HepG2 (cell line): Measurements from ENCODE around the gene LIM2. TPM values are rescaled to one million over a fixed set of nuclear protein-coding genes. Genes with fewer than 3 reads are reported as not detected.

Source experiments
- ATAC-seq: fragments of 200-7000 bp; cut with Tn5 transposase; 3 replicates; pipeline ENCODE4 v1.9.1; 2020; ENCODE audit warnings: mild to moderate bottlenecking, moderate library complexity
- BruUV-seq: library from RNA; stranded (reverse); fragments of 400-500 nt; replicated peaks from 2 replicates; lab custom pipeline; 2021; lab: Mats Ljungman, UMichigan
- CTCF ChIA-PET: fragments of 300-600 bp; formaldehyde crosslinking; extraction: SDS; loops from one replicate; lab custom pipeline; 2021; ENCODE audit warnings: low total read pairs, inconsistent platforms, low intra/inter-chr PET ratio; lab: Yijun Ruan, JAX
- POLR2A ChIA-PET: fragments of 350-600 bp; sonication (Branson Sonifier 250); formaldehyde crosslinking; loops from one replicate; lab custom pipeline; 2020; ENCODE audit warnings: antibody characterized with exemption, inconsistent platforms; lab: Yijun Ruan, JAX
- DNase-seq: peaks from one replicate; pipeline ENCODE4 v3.0.0-alpha.2; 2015; ENCODE audit warnings: low spot score
- FAIRE-seq: peaks from 3 replicates; lab custom pipeline; 2011; peaks lifted over from hg19 to GRCh38; lab: Jason Lieb, UNC
- H2AFZ ChIP-seq: one replicate; pipeline ENCODE4 v1.6.1; 2011; ENCODE audit warnings: low read length, inconsistent platforms
- H3K27ac ChIP-seq: fragments of 300-600 bp; 3 replicates; pipeline ENCODE4 v1.8.0; 2011; ENCODE audit warnings: mixed run types, mild to moderate bottlenecking, mixed read lengths, low read length, inconsistent platforms; ENCODE audit not compliant: insufficient read depth; ENCODE audit errors: extremely low read length
- H3K27me3 ChIP-seq, 2 experiments: fragments of 200-600 bp in 1 of 2; 2 replicates in 1 of 2; 3 replicates in 1 of 2; pipeline versions ENCODE4 v1.6.0 to v1.8.0; 2011; ENCODE audit warnings: low read length in 2 of 2, mild to moderate bottlenecking in 2 of 2, moderate library complexity in 2 of 2, inconsistent platforms in 1 of 2; ENCODE audit not compliant: insufficient read depth in 2 of 2, control insufficient read depth in 1 of 2
- H3K36me3 ChIP-seq, 2 experiments: fragments of 200-600 bp in 1 of 2; replicated peaks in 1 of 2; 2 replicates in 1 of 2; 3 replicates in 1 of 2; pipeline versions ENCODE4 v1.5.1 to v1.8.0; 2011; ENCODE audit warnings: low read length in 2 of 2, inconsistent platforms in 1 of 2; ENCODE audit not compliant: insufficient read depth in 2 of 2, control insufficient read depth in 1 of 2
- H3K4me1 ChIP-seq: 2 replicates; pipeline ENCODE4 v1.5.1; 2012; ENCODE audit warnings: low read length, inconsistent platforms; ENCODE audit not compliant: insufficient read depth
- H3K4me2 ChIP-seq: 2 replicates; pipeline ENCODE4 v1.6.0; 2011; ENCODE audit warnings: low read depth, low read length, inconsistent platforms
- H3K4me3 ChIP-seq, 3 experiments: fragments of 200-600 bp in 1 of 3; sonication (generic), shearing (Covaris generic) in 1 of 3; replicated peaks in 1 of 3; 2 replicates each; pipeline ENCODE4 v1.5.1; 2011 to 2016; ENCODE audit warnings: low read length in 3 of 3, inconsistent platforms in 2 of 3, low read depth in 2 of 3, mild to moderate bottlenecking in 2 of 3, control low read depth in 1 of 3, mixed read lengths in 1 of 3; ENCODE audit not compliant: insufficient read depth in 1 of 3
- H3K79me2 ChIP-seq: one replicate; pipeline ENCODE4 v1.6.1; 2011; ENCODE audit warnings: low read length, inconsistent platforms; ENCODE audit not compliant: insufficient read depth
- H3K9ac ChIP-seq: 2 replicates; pipeline ENCODE4 v1.6.0; 2011; ENCODE audit warnings: mild to moderate bottlenecking, low read depth, low read length, inconsistent platforms; ENCODE audit not compliant: insufficient read depth
- H3K9me3 ChIP-seq: 2 replicates; pipeline ENCODE4 v1.5.1; 2012; ENCODE audit warnings: mild to moderate bottlenecking, low read length
- H4K20me1 ChIP-seq: 2 replicates; pipeline ENCODE4 v1.6.0; 2011; ENCODE audit warnings: inconsistent platforms, mild to moderate bottlenecking, low read length, moderate library complexity; ENCODE audit not compliant: insufficient read depth
- AGO1 ChIP-seq: fragments of 200-400 bp; formaldehyde crosslinking; IDR thresholded peaks from 2 replicates; pipeline ENCODE4 v1.6.1; 2017; ENCODE audit warnings: mild to moderate bottlenecking, low read depth, low read length, moderate library complexity; ENCODE audit not compliant: poor library complexity, severe bottlenecking
- CEBPB ChIP-seq: IDR thresholded peaks from 2 replicates; pipeline ENCODE4 v1.6.1; 2011; ENCODE audit warnings: low read depth, low read length, improper control_type of control experiment, borderline replicate concordance
- CSRNP1 ChIP-seq: sonication (generic); formaldehyde crosslinking; IDR thresholded peaks from 2 replicates; pipeline ENCODE4 v1.8.1; 2023; ENCODE audit warnings: mild to moderate bottlenecking, missing genetic modification reagents
- HNRNPL ChIP-seq: fragments of 200-400 bp; formaldehyde crosslinking; IDR thresholded peaks from 2 replicates; pipeline ENCODE4 v1.6.1; 2017; ENCODE audit warnings: mild to moderate bottlenecking, low read depth, low read length
- RAD21 ChIP-seq: fragments of 450-650 bp; formaldehyde crosslinking; IDR thresholded peaks from 2 replicates; pipeline ENCODE4 v1.5.0; 2020; ENCODE audit warnings: mild to moderate bottlenecking
- RBFOX2 ChIP-seq: fragments of 200-400 bp; formaldehyde crosslinking; IDR thresholded peaks from 2 replicates; pipeline ENCODE4 v1.6.1; 2017; ENCODE audit warnings: low read depth, mild to moderate bottlenecking, low read length
- RBM22 ChIP-seq: fragments of 200-400 bp; formaldehyde crosslinking; optimal IDR thresholded peaks from 2 replicates; pipeline ENCODE3; 2017; ENCODE audit warnings: mild to moderate bottlenecking, low read length, moderate library complexity
- RXRA ChIP-seq: sonication (generic); formaldehyde crosslinking; IDR thresholded peaks from 2 replicates; pipeline ENCODE4 v1.5.1; 2020; ENCODE audit warnings: missing genetic modification reagents
- STAG1 ChIP-seq: sonication (generic); formaldehyde crosslinking; IDR thresholded peaks from 2 replicates; pipeline ENCODE4 v1.4.0; 2020; ENCODE audit warnings: missing genetic modification reagents
- ZFP91 ChIP-seq: sonication (generic); formaldehyde crosslinking; IDR thresholded peaks from 2 replicates; pipeline ENCODE4 v1.9.0; 2022; ENCODE audit warnings: missing genetic modification reagents, mild to moderate bottlenecking, borderline replicate concordance
- ZNF263 ChIP-seq: sonication (generic); formaldehyde crosslinking; IDR thresholded peaks from 2 replicates; pipeline ENCODE4 v1.4.0; 2020; ENCODE audit warnings: missing genetic modification reagents
- WGBS: methylation state at CpG from one replicate; pipeline ENCODE4 v1.1.6; 2017; ENCODE audit warnings: low lambda C conversion rate; 5-methylcytosine and 5-hydroxymethylcytosine counted together
- in situ Hi-C: cut with HindIII; loops from 2 replicates; pipeline ENCODE4 v1.10.0; 2017; ENCODE audit warnings: low pct_unique_long_range_greater_than_20kb; ENCODE audit not compliant: extremely low pct_ligation_motif_present
- intact Hi-C: fragments of 100-400 bp; cut with micrococcal nuclease; formaldehyde crosslinking; loops from one replicate; pipeline ENCODE4 v1.10.0; 2022; ENCODE audit not compliant: unreplicated experiment
- polyA plus RNA-seq, 8 experiments: library from polyadenylated mRNA; depleted of rRNA in 3 of 8; stranded (reverse) in 7 of 8; unstranded in 1 of 8; fragments of >200 nt; fragmentation: Illumina TruSeq in 4 of 8; extraction: Trizol in 4 of 8; gene quantifications; 2 replicates each; pipeline versions ENCODE4 v1.2.1 to v1.2.3, GENCODE V29; 2011 to 2016; ENCODE audit warnings: low read depth in 4 of 8, missing spikeins in 1 of 8, mixed read lengths in 1 of 8; ENCODE audit not compliant: insufficient read depth in 1 of 8
- total RNA-seq, 5 experiments: library from RNA; depleted of rRNA; stranded (reverse); fragments of >200 nt; fragmentation: Illumina TruSeq; extraction: Trizol; gene quantifications; 2 replicates each; pipeline ENCODE4 v1.2.3, GENCODE V29; 2016; ENCODE audit warnings: low read depth in 1 of 5
- TF ChIP-seq, protein P1 (sequence below): sonication (generic); formaldehyde crosslinking; IDR thresholded peaks from 2 replicates; pipeline ENCODE4 v1.4.0; 2020; ENCODE audit warnings: missing genetic modification reagents
- TF ChIP-seq, protein P2 (sequence below): sonication (generic); formaldehyde crosslinking; IDR thresholded peaks from 2 replicates; pipeline ENCODE4 v1.5.1; 2020; ENCODE audit warnings: mild to moderate bottlenecking, missing genetic modification reagents, moderate library complexity
- TF ChIP-seq, protein P3 (sequence below): sonication (generic); formaldehyde crosslinking; IDR thresholded peaks from 2 replicates; pipeline ENCODE4 v1.5.0; 2020; ENCODE audit warnings: missing genetic modification reagents

LIM2 gene
- total and polyA plus RNA-seq, 2 of the 13 experiments (the other 11 are each of a cell fraction or from before 2014, with no cell fraction given), result 1.3 TPM; not detected in 1

DNA sequence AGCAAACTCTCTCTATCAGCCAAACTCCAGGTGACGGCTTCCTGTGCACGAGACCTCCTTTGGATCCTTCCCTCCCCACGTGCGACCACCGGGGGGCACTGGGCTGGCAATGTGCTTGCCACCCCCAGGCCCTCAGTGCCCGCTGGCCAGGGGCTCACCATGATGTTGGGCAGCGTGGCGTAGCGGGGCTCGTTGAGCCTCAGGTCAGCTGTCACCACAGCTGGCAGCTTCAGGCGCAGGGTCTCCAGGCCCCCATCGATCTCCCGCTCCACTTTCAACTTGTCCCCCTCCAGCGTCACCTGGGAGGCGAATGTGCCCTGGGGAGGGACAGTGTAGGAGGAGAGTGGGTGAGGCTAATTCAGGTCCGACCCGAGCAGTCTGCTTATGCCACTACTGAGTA, 41.0 kb downstream of the LIM2 start:
- peaks cover 38% of the 10 kb centered on the region for H3K79me2 ChIP-seq
- H3K4me3 ChIP-seq, result no peak overlapping the region
- ATAC-seq, result no peak
- CTCF ChIA-PET, result no interaction called here
- H3K4me1 ChIP-seq, result peaks cover 100% of the 10 kb centered on the region
- peak overlapping the region; percentile 42; the same call in 1 of the 2 replicates for H3K9ac ChIP-seq
- intact Hi-C loops (no loop called here), in situ Hi-C loops (no loop called here)
- H3K27me3 ChIP-seq, result no peaks in the 10 kb centered on the region; a peak in 1 of 5 replicates
- POLR2A ChIA-PET, result interaction anchor here (0.6 to 7.2 kb wide), 2 partner anchors 16 to 215 kb away, joined by 3 to 259 read pairs; partner anchors contain the start of gene ETFB
- no TSS peak for BruUV-seq
- no peaks in the 10 kb centered on the region for H3K9me3 ChIP-seq
- FAIRE-seq, result no peak
- no peak for DNase-seq
- H2AFZ ChIP-seq, result no peak overlapping the region
- H3K4me2 ChIP-seq, result no peak overlapping the region
- WGBS, result 95% methylated on average over 15 of the region's 17 CpGs
- peaks cover 20 to 60% of the 10 kb centered on the region in 2 experiments for H3K36me3 ChIP-seq
- H3K27ac ChIP-seq, result peak overlapping the region; percentile 79
- H4K20me1 ChIP-seq, result peaks cover 37% of the 10 kb centered on the region
- TF ChIP-seq RAD21 (CRISPR knock-in tag), result peak; percentile 31; the same call in 1 of the 2 replicates
- TF ChIP-seq ZNF263, result no peak
- peak; percentile 91 for TF ChIP-seq RBFOX2
- TF ChIP-seq, protein P1, sequence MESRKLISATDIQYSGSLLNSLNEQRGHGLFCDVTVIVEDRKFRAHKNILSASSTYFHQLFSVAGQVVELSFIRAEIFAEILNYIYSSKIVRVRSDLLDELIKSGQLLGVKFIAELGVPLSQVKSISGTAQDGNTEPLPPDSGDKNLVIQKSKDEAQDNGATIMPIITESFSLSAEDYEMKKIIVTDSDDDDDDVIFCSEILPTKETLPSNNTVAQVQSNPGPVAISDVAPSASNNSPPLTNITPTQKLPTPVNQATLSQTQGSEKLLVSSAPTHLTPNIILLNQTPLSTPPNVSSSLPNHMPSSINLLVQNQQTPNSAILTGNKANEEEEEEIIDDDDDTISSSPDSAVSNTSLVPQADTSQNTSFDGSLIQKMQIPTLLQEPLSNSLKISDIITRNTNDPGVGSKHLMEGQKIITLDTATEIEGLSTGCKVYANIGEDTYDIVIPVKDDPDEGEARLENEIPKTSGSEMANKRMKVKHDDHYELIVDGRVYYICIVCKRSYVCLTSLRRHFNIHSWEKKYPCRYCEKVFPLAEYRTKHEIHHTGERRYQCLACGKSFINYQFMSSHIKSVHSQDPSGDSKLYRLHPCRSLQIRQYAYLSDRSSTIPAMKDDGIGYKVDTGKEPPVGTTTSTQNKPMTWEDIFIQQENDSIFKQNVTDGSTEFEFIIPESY (CRISPR knock-in tag), result 0 out of 2 replicates have a peak, but pooled peaks have one; percentile 26
- TF ChIP-seq CSRNP1 (CRISPR knock-in tag), result no peak
- TF ChIP-seq HNRNPL, result peak; percentile 98
- TF ChIP-seq AGO1, result peak; percentile 59
- peak; percentile 35; the same call in 1 of the 2 replicates for TF ChIP-seq STAG1 (CRISPR knock-in tag)
- TF ChIP-seq, protein P2, sequence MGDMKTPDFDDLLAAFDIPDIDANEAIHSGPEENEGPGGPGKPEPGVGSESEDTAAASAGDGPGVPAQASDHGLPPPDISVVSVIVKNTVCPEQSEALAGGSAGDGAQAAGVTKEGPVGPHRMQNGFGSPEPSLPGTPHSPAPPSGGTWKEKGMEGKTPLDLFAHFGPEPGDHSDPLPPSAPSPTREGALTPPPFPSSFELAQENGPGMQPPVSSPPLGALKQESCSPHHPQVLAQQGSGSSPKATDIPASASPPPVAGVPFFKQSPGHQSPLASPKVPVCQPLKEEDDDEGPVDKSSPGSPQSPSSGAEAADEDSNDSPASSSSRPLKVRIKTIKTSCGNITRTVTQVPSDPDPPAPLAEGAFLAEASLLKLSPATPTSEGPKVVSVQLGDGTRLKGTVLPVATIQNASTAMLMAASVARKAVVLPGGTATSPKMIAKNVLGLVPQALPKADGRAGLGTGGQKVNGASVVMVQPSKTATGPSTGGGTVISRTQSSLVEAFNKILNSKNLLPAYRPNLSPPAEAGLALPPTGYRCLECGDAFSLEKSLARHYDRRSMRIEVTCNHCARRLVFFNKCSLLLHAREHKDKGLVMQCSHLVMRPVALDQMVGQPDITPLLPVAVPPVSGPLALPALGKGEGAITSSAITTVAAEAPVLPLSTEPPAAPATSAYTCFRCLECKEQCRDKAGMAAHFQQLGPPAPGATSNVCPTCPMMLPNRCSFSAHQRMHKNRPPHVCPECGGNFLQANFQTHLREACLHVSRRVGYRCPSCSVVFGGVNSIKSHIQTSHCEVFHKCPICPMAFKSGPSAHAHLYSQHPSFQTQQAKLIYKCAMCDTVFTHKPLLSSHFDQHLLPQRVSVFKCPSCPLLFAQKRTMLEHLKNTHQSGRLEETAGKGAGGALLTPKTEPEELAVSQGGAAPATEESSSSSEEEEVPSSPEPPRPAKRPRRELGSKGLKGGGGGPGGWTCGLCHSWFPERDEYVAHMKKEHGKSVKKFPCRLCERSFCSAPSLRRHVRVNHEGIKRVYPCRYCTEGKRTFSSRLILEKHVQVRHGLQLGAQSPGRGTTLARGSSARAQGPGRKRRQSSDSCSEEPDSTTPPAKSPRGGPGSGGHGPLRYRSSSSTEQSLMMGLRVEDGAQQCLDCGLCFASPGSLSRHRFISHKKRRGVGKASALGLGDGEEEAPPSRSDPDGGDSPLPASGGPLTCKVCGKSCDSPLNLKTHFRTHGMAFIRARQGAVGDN (CRISPR knock-in tag), result peak; percentile 64
- TF ChIP-seq RXRA (CRISPR knock-in tag), result peak; percentile 23; the same call in 1 of the 2 replicates
- TF ChIP-seq RBM22, result peak; percentile 65
- peak; percentile 42 for TF ChIP-seq ZFP91 (CRISPR knock-in tag)
- no peak for TF ChIP-seq CEBPB
- TF ChIP-seq, protein P3, sequence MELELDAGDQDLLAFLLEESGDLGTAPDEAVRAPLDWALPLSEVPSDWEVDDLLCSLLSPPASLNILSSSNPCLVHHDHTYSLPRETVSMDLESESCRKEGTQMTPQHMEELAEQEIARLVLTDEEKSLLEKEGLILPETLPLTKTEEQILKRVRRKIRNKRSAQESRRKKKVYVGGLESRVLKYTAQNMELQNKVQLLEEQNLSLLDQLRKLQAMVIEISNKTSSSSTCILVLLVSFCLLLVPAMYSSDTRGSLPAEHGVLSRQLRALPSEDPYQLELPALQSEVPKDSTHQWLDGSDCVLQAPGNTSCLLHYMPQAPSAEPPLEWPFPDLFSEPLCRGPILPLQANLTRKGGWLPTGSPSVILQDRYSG, result no peak
